Head of caudate nucleus (tissue), 42 donors: ENCODE measurements around the gene SPP2.

Experiments
- DNase-seq, 42 donors: peaks; one replicate each; pipeline versions ENCODE4 v3.0.0 to v3.0.0-alpha.2; 2020 to 2021; ENCODE audit warnings: mixed read lengths in 7 of 42
- intact Hi-C: fragments of 100-400 bp; cut with DNase I; formaldehyde crosslinking; loops from one replicate; pipeline ENCODE4 v1.15.0; 2022

Gene SPP2, protein sequence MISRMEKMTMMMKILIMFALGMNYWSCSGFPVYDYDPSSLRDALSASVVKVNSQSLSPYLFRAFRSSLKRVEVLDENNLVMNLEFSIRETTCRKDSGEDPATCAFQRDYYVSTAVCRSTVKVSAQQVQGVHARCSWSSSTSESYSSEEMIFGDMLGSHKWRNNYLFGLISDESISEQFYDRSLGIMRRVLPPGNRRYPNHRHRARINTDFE

DNA sequence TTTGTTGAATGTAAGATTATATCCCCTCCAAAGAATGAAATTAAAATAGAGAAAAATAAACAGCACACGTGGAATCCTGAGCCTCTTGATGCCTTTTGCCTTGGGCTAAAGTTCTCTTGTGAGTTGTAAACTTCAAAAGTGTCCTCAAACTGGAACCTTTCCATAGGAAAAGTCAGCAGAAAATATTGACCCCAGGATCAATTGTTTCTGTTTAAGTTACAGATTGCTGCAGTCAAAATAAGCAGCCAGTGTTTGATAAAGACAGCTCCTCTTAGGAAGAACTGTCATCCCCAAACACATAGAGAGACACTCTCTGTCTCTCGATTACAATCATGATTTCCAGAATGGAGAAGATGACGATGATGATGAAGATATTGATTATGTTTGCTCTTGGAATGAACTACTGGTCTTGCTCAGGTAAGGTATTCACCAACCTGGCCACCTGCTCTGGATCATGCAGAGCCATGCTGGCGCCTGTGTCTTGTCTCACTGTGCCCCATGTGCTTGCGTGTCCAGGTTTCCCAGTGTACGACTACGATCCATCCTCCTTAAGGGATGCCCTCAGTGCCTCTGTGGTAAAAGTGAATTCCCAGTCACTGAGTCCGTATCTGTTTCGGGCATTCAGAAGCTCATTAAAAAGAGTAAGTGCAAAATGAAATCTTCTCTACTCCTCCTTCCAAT is at the start of gene SPP2:
TSS of gene SPP2 (plus strand) at position 248 of the 681 bp plus-strand sequence. CDS start at position 333, 85 bp downstream.
- intact Hi-C loops, result no loop called here
- DNase-seq, result no peak

DNA sequence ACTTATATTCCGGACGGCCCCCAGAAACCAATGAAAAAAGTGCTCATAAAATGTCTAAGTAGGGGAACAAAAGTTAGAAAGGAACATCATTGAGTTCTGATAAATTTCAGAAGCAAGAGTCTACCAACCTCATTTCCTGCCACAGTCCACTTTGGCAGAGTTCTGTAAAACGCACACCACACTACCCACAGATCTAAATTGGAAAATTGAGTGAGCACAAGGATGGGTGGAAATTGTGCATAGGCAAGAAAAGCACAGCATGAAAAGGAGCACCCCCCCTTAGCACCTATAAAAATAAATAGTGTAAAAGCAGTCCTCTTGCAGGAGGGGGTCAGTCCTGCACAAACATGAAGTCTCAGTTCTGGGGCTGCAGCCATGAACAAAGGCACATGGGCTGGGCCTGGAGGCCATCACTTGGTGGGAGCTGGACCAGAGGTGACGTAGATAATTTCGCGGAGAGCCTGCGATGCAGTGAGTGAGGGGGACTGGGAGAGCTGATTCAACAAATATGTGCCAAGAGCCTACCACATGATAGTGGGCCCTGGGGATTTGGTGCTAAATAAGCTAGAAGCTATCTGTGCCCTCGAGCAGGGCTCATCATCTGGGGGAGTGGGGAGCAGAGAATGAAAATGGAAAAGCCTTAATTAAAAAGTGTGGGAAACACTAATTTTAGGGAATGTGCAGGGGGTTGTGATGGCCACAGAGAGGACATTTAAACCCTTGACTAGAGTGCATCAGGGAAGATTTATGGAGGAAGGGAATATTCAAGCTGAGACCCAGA is 48.9 kb upstream of the SPP2 start:
- DNase-seq, result no peak
- intact Hi-C loops, result no loop called here

DNA sequence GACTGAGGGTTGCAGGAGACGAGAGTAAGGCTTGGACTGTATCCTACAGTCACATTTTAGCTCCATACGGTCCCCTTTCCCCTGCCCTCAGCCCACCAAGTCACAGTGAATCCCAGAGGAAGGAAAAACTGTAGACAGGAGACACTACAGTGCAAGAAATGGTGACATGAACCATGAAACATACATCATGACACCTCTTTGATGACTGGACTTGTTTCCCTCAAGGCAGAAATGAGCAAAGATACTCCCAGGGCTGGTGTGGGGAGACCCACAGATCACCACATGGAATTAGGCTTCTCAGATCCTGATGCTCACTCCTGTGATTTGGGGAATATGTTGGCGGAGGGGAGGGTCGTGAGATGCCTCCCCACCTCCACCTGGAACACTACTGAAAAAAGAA is 48.2 kb upstream of the SPP2 start:
- no peak for DNase-seq
- intact Hi-C loops, result no loop called here

DNA sequence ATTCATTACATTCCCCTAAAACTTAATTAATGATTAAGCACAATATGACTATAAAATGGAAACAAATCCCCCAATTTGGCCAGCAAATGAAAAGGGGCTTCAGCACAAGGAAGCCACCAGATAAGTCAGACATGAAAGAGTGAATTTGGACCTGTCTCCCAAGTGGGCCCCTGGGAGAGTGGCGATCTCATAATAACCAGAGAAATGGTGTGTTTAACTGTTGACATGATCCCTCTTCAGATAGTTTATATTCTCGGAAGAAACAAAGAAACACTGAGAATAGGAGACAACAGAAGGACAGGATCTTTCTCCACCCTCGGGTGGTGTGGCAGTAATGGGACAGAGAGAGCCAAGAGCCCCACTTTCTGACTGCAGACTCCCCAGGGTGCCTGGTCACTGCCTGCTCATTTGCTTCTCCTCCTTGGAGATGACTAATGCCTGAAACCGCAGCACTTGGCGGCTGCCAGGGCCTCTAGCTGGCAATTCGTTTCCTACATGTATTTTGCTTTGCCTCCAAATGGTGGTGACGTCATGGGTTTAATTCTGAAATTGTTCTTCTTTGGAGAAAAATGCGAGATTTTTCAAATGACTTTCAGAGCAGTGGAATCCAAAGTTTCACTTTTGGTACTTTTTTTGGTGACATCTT is 46.4 kb upstream of the SPP2 start:
- peak in 1 of 42 donors; percentile 3 for DNase-seq
- intact Hi-C loops, result no loop called here

DNA sequence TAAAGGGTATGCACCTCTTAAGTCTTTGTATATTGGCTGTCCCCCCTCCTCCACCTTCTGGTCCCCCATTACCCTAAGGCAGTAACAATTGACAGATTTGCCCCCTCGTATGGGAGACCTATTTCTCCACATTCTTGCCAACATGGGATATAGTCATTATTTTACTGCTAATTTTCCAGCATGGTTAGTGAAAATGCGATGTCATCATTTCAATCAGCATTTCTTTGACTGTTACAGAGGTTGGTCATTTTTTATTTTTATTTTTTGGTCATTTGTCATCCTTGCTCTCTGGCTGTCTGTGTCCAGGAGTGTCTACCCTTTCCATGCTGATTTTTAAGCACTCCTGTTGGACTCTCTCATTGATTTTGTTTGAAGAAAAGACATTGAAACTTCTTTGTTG is 45.4 kb upstream of the SPP2 start:
- intact Hi-C loops, result no loop called here

DNA sequence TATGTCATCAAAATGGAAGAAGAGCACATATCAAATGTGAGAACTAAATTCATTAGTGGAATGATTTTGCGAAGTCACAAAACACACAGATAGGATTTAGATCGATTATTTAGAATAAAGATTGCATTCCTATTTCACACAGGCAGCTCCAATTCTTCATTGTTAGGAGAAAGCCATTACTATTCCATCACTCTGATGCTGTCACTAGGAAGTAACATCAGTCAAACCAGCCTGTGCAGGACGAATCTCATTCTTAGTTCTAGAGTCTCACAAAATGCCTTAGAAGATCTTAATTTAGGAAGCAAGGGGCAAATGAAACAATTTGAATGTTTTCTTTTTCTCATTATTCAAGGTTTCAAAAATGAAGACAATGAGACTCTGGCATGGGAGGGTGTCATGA is 44.0 kb upstream of the SPP2 start:
- intact Hi-C loops, result no loop called here
- no peak for DNase-seq

More for the DNA sequence above, 45.4 kb upstream of the SPP2 start:
- DNase-seq, result no peak

DNA sequence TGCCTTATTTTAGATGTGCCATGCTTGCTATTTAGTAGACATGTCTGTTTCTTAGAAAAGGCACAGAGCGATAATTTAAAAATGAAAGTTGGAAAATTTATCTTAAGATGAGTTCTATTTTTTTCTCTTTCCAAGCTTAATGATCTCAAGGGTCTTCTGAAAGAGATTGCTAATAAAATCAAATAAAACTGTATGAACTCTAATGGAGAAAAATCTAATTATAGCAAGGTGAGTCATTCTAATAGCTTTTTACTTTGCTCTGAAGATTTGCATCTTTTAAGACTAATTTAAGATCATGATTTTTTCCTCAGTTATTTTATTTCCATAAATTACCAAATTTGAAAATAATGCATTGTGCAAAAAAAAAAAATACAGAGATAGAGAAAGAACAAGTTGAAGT is 36.1 kb upstream of the SPP2 start:
- DNase-seq, result no peak
- intact Hi-C loops, result no loop called here

DNA sequence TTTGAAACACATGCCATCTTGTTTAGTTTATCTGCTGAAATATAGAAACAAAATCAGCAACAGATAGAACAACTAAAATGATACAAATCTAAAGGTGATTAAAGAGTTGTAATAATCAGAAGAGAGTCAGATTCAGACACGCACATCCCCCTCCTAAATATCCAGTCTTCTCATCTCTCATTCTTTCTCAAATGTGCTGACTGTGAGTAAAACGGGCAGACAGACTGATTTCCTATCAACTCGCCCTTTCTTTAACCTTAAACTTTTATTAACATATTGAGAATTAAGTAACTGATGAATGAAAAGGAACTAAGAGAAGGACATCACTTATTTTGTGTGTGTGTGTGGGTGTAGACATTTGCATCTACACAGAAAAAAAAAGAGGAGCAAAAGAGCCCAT is 34.6 kb upstream of the SPP2 start:
- DNase-seq, result no peak
- intact Hi-C loops, result no loop called here

DNA sequence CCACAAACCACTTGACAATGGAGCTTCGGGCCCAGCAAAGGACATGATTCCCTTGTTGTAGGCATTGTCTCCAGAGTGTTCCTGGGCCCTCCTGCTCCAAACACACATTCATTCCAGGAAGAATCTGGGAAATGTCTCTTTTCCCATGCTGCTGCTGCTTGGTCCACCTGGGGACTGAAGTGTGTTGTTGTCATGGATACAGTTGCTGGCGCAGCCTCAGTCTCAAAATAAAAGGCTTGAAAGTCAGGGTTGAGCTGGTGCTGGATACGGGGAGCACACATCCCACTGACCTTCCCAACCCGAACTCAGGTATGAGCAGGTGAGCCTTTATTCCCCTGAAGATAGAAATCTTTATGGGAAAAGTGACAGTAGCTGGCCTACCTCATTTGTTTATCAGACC is 30.6 kb upstream of the SPP2 start:
- intact Hi-C loops, result no loop called here

DNA sequence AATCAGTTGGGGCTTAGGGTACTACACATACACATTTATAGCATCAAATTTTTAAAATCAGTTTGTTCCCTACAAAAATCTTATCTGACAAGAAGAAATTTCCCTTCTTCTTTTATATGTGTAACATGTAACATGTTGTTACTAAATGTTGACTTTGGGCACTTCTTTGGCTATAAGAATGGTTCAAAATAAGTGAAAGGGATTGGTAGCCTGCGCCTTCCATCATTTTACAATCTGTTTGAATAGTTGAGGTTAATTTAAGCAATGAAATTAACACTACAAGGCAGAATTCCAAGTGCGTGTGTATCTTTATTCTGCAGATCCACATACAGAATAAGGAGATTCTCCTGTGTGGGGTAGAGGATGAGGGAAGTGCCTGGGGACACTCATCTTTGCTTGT is 30.2 kb upstream of the SPP2 start:
- intact Hi-C loops, result no loop called here
- DNase-seq, result no peak

More for the DNA sequence above, 30.6 kb upstream of the SPP2 start:
- no peak for DNase-seq

DNA sequence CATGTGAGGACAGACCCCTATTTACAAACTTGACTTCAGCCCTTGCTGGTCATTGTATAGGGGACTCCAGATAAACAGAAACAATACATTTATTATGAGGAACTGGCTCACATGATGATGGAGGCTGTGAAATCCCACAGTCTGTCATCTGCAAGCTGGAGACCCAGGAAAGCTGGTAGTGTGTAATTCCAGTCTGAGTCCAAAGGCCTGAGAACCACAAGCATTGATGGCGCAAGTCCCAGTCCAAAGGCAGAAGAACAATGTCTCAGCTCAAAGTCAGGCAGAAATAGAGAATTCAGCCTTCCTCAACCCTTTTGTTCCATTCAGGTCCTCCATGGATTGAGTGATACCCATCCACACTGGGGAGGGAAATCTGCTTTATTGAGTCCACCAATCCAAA is 28.1 kb upstream of the SPP2 start:
- intact Hi-C loops, result no loop called here
- no peak for DNase-seq

DNA sequence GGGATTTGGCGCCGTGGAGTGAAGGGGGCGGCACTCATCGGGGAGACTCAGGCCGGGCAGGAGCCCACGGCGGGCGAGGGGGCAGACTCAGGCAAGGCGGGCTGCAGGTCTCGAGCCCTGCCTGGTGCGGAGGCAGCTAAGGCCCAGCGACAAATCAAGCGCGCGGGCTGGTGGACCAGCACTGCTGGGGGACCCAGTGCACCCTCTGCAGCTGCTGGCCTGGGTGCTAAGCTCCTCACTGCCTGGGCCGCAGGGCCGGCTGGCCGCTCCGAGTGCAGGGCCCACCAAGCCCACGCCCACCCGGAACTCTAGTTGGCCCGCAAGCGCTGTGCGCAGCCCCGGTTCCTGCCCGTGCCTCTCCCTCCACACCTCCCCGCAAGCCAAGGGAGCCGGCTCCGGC is 26.2 kb upstream of the SPP2 start:
- intact Hi-C loops, result no loop called here
- DNase-seq, result no peak

DNA sequence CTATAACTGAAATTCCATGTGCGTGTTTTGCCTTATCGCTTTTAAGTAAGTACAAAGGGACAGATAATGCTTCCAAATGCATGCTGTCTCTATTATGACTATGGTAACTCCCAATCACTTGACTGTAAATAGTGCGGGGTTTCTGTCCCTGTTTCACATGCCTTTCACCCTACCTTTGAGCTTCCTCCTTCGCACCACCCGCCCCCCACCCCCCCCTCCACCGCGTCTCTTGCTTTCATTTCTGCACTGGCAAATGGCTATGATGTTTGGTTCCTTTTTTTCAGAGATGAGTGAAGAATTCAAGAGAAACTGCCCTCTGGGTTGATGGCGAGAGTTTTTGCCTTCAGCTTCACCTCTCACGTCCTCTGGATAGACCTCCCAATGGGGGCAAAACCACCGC is 25.0 kb upstream of the SPP2 start:
- DNase-seq, result no peak
- intact Hi-C loops, result no loop called here

DNA sequence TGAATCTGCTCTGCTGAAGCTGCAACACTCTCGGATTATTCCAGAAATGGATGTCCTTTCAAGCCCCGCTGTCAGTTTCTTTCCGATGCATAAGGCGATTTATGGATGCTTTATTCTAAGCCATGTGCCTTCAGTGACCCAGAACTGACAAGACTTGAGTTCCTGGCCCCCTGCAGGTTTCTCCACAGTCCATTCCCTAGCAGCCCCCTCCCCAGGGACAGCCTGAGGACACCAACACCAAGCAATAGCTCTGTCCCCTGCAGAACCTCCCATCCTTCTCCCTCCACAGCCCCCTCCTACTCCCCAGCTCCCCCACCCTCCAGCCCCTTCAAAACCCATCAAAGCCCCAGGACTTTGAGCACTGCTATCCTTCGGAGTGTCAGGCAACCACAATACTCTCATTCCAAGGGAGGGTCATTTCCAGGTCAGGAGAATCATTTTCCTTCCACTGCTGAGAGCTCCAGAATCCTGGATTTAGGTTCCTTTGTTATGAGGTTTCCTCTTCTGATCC is 24.6 kb upstream of the SPP2 start:
- DNase-seq, result no peak
- intact Hi-C loops, result no loop called here

DNA sequence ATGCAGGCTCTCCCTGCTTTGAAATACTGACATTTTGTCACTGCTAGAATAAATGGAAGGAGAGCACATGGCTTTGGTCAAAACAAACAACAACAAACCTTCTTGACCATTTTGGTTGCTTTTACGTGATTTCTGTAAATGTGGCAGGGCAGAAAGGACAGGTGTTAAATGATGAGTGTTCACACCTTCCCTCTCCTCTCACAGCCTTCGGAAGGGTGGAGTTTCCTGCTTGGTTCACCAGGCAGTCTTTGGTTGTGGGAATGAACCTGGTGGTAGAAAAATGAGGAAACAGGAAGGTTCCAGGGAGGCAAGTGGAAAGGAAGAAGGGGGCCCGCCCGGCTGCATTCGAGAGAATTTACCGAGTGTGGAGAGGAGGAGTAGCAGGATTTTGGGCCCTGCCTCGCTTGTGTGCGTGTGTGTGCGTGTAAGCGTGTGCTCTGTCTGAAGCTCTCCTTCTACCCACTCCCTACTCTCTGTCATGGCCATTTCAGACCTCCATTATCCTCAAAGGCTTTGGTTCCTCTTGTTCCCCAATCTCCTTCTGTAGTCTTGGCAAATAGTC is 23.7 kb upstream of the SPP2 start:
- intact Hi-C loops, result no loop called here
- DNase-seq, result no peak

DNA sequence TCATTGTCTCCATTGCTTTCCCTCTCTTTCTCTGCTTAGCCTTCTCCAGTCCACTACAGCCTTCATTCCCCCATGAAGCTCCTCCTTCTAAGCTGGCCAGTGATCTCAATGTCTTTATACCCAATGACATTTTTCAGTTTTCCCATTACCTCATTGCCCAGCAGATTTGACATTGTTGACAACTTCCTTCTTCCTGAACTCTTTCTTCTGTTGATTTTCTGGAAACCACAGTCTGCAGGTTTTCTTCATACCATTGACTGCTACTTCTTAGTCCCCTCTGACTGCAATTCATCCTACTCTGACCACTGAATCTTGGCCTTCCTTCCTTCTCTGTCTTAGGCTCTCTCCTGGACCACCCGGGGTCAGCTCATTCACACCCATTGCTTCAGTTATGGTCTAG is 22.9 kb upstream of the SPP2 start:
- intact Hi-C loops, result no loop called here

DNA sequence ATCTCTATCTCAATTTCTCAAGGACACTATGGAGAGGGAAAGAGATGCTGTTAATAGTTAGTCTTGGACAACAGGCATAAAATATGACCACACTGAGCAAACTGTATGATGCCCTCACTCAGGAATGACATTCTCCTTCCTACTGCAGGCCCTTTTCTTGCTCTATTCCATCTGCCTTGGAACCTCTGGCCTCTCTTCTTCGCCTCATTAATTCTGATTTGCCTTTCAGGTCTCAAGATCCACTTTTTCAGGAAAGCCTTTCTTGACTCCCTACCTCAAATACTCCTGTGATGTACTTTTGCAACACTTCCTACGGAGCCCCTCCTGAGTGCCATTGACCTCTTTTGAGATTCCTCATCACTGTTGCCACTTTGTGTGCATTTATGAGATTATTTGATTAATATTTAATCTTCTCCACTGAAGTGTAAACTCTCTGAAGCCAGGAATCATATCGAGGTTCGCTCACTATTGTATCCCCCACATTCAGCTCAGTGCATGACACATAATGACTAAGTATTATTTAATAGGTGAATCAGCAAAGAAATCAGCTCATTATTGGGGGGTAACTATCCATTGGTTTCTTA is 21.3 kb upstream of the SPP2 start:
- no peak for DNase-seq
- intact Hi-C loops, result no loop called here

More for the DNA sequence above, 22.9 kb upstream of the SPP2 start:
- no peak for DNase-seq

DNA sequence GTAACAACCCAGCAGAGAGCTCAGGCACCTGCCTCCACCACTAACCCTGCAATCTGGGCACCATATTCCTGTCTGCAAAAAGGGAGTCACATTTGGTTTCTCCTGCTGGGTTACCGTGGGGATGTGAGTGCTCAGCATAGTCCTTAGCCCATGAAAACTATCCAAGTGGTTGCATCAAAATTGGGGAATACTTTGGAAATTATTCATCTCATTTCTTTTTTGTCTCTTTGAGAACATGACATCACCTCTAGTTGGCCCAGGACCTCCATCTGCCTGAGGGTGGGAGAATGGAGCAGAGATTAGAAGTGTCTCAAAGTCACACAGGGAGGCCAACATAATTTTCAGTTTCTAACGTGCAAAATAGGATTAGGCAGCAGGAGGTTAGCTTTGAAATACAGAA is 19.3 kb upstream of the SPP2 start:
- DNase-seq, result no peak
- intact Hi-C loops, result no loop called here

DNA sequence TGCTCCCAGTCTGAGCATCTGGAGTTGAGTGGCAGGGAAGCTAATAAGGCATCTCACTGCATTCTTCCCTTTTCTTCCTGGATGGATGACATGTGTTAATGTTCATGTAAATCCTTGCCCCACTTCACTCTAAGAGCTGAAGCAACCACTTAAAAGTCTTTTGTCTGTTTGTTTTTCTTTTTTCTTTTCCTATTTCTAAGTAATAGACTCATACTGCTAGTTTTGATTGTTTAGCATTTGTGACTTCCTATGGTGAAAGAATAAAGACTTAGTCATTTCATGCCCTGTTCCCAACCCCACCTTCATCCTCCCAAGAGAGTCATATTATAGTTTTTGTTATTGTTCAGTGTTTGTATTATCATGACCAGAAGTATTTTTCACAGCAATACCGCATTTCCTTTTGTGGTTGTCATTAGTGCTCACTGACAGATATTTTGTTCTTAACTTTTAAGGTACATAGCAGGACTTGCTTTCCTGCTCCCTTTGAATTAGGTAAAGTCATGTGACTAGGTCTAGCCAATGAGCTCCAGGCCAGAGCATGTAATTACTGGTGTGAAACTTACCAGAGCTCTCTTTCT is 18.1 kb upstream of the SPP2 start:
- intact Hi-C loops, result no loop called here
- DNase-seq, result no peak
